Cardiac fibroblast (primary cell): ENCODE data around the gene TFRC.

Source experiments
- DNase-seq, 2 donors: peaks; one replicate each; pipeline versions ENCODE4 v3.0.0 to v3.0.0-alpha.2; 2010; ENCODE audit warnings: low read depth in 2 of 2
- H3K4me3 ChIP-seq, 2 donors: replicated peaks in 1 of 2; 1 replicate in 1 of 2; 2 replicates in 1 of 2; pipeline ENCODE4 v1.5.1; 2011; ENCODE audit warnings: low read depth in 2 of 2, low read length in 2 of 2, mild to moderate bottlenecking in 2 of 2, moderate library complexity in 1 of 2
- CTCF ChIP-seq: IDR thresholded peaks from one replicate; pipeline ENCODE4 v1.5.1; 2011; ENCODE audit warnings: low read depth, mild to moderate bottlenecking, low read length, inconsistent platforms

The TFRC gene

GRCh38 chr3:196081834-196082618 is at the start of gene TFRC:
TFRC (minus strand) TSS chr3:196082090; CDS start chr3:196077099, 4,991 bp downstream.
- no peak for TF ChIP-seq CTCF

GRCh38 chr3:196128172-196128843 is 46.4 kb upstream of the TFRC start:
- no peak for DNase-seq
- no peak for TF ChIP-seq CTCF

More at GRCh38 chr3:196081834-196082618, at the start of gene TFRC:
- DNase-seq: peak; percentile 90 to 92
- H3K4me3 ChIP-seq: peak within 1 kb of the TSS; percentile 92 to 97

GRCh38 chr3:196127308-196128040 is 45.6 kb upstream of the TFRC start:
- DNase-seq: no peak
- TF ChIP-seq CTCF: no peak
- no peak overlapping the region for H3K4me3 ChIP-seq

More at GRCh38 chr3:196128172-196128843, 46.4 kb upstream of the TFRC start:
- no peak overlapping the region for H3K4me3 ChIP-seq

- no peak for TF ChIP-seq CTCF
- no peak overlapping the region for H3K4me3 ChIP-seq
- DNase-seq: no peak
These were observed 42.7 kb upstream of the TFRC start for GRCh38 chr3:196124608-196125007.

GRCh38 chr3:196122688-196123046 is 40.8 kb upstream of the TFRC start:
- no peak for DNase-seq
- no peak overlapping the region for H3K4me3 ChIP-seq
- TF ChIP-seq CTCF: no peak

GRCh38 chr3:196122021-196122687 is 40.3 kb upstream of the TFRC start:
- TF ChIP-seq CTCF: no peak
- DNase-seq: peak in 1 of 2 donors; percentile 13
- H3K4me3 ChIP-seq: no peak overlapping the region
